Raji (cell line): ENCODE data around the gene DPP8.

Source experiments
- POLR2A ChIP-seq: IDR thresholded peaks from 2 replicates; pipeline ENCODE4 v1.6.1; 2011; ENCODE audit warnings: low read depth, low read length, control low read depth; ENCODE audit not compliant: insufficient read depth

Gene DPP8

GRCh38 chr15:65414841-65415621, 102.5 kb downstream of the DPP8 start:
- TF ChIP-seq POLR2A: no peak

GRCh38 chr15:65413760-65414144, 103.7 kb downstream of the DPP8 start:
- no peak for TF ChIP-seq POLR2A

- no peak for TF ChIP-seq POLR2A
Measured at GRCh38 chr15:65413051-65413759, 104.3 kb downstream of the DPP8 start.

GRCh38 chr15:65412556-65412955, 104.9 kb downstream of the DPP8 start:
- no peak for TF ChIP-seq POLR2A

- TF ChIP-seq POLR2A: no peak
Measured at GRCh38 chr15:65411465-65412071, 105.9 kb downstream of the DPP8 start.

- no peak for TF ChIP-seq POLR2A
Measured at GRCh38 chr15:65410972-65411371, 106.5 kb downstream of the DPP8 start.

- no peak for TF ChIP-seq POLR2A
Measured at GRCh38 chr15:65410036-65410435, 107.5 kb downstream of the DPP8 start.

GRCh38 chr15:65409036-65409631, 108.4 kb downstream of the DPP8 start:
- no peak for TF ChIP-seq POLR2A

GRCh38 chr15:65408324-65409035, 109.0 kb downstream of the DPP8 start:
- TF ChIP-seq POLR2A: no peak

- no peak for TF ChIP-seq POLR2A
Measured at GRCh38 chr15:65406424-65407000, 111.0 kb downstream of the DPP8 start.

- TF ChIP-seq POLR2A: no peak
Measured at GRCh38 chr15:65405791-65406423, 111.6 kb downstream of the DPP8 start.

- no peak for TF ChIP-seq POLR2A
Measured at GRCh38 chr15:65404186-65404872, 113.2 kb downstream of the DPP8 start.

GRCh38 chr15:65402961-65403360, 114.5 kb downstream of the DPP8 start:
- no peak for TF ChIP-seq POLR2A
